Panc1 (cell line): ENCODE data around the gene FSTL5. TPM values are rescaled to one million over a fixed set of nuclear protein-coding genes. Genes with fewer than 3 reads are reported as not detected.

Source experiments
- ATAC-seq: fragments of 200-7000 bp; cut with Tn5 transposase; 2 replicates; pipeline ENCODE4 v1.9.1; 2020; ENCODE audit warnings: mild to moderate bottlenecking, moderate library complexity
- BruUV-seq: library from RNA; stranded (reverse); fragments of 400-500 nt; replicated peaks from 2 replicates; lab custom pipeline; 2021; lab: Mats Ljungman, UMichigan
- CTCF ChIA-PET: fragments of 300-600 bp; sonication (Branson Sonifier 250); formaldehyde crosslinking; loops from one replicate; lab custom pipeline; 2022; ENCODE audit warnings: antibody characterized with exemption; lab: Charles Lee
- POLR2A ChIA-PET: fragments of 300-600 bp; sonication (Branson Sonifier 250); formaldehyde crosslinking; loops from one replicate; lab custom pipeline; 2022; ENCODE audit warnings: antibody characterized with exemption; lab: Charles Lee
- DNase-seq: peaks from one replicate; pipeline ENCODE4 v3.0.0-alpha.2; 2010; ENCODE audit warnings: low read depth, low spot score
- H3K27ac ChIP-seq: 2 replicates; pipeline ENCODE4 v1.5.1; 2011; ENCODE audit warnings: mild to moderate bottlenecking, low read length, inconsistent platforms
- H3K27me3 ChIP-seq: fragments of 200-500 bp; sonication (Bioruptor generic); 2 replicates; pipeline ENCODE4 v1.6.0; 2014; ENCODE audit warnings: low read length, inconsistent platforms; ENCODE audit not compliant: control insufficient read depth, insufficient read depth
- H3K36me3 ChIP-seq: fragments of 200-500 bp; sonication (Bioruptor generic); 2 replicates; pipeline ENCODE4 v1.5.1; 2014; ENCODE audit warnings: inconsistent platforms, mild to moderate bottlenecking, low read length, moderate library complexity; ENCODE audit not compliant: control insufficient read depth, insufficient read depth
- H3K4me1 ChIP-seq: 2 replicates; pipeline ENCODE4 v1.5.1; 2011; ENCODE audit warnings: inconsistent platforms, mild to moderate bottlenecking, low read length, moderate library complexity; ENCODE audit not compliant: control insufficient read depth, insufficient read depth
- H3K4me3 ChIP-seq, 2 experiments: 2 replicates each; pipeline ENCODE4 v1.5.1; 2011 to 2012; ENCODE audit warnings: low read depth in 2 of 2, low read length in 2 of 2, mild to moderate bottlenecking in 2 of 2, inconsistent platforms in 1 of 2, moderate library complexity in 1 of 2
- H3K9me3 ChIP-seq: fragments of 200-500 bp; sonication (Bioruptor generic); 2 replicates; pipeline ENCODE4 v1.5.1; 2014; ENCODE audit warnings: low read depth, mild to moderate bottlenecking, inconsistent platforms, low read length, moderate library complexity; ENCODE audit not compliant: control insufficient read depth, insufficient read depth
- POLR2AphosphoS5 ChIP-seq: IDR thresholded peaks from 2 replicates; pipeline ENCODE4 v1.6.1; 2012; ENCODE audit warnings: mild to moderate bottlenecking, low read depth, low read length, moderate library complexity
- SIN3A ChIP-seq: IDR thresholded peaks from 2 replicates; pipeline ENCODE4 v1.6.1; 2012; ENCODE audit warnings: low read depth, mild to moderate bottlenecking, low read length, moderate library complexity, borderline replicate concordance; ENCODE audit not compliant: insufficient read depth
- TCF7L2 ChIP-seq: IDR thresholded peaks from 2 replicates; pipeline ENCODE4 v1.6.1; 2011; ENCODE audit warnings: mild to moderate bottlenecking, low read depth, low read length, inconsistent platforms
- in situ Hi-C: cut with HindIII; loops from 2 replicates; pipeline ENCODE4 v1.10.0; 2016; ENCODE audit warnings: low sequenced_read_pairs, low pct_unique_long_range_greater_than_20kb
- intact Hi-C: fragments of 100-400 bp; cut with micrococcal nuclease; formaldehyde crosslinking; loops from one replicate; pipeline ENCODE4 v1.10.0; 2022; ENCODE audit not compliant: unreplicated experiment
- total RNA-seq: library from RNA; stranded (reverse); gene quantifications from one replicate; pipeline ENCODE4 v1.2.1, GENCODE V29; 2021; ENCODE audit not compliant: unreplicated experiment
- TF ChIP-seq, protein P1 (sequence below), 2 experiments: IDR thresholded peaks; 2 replicates each; pipeline ENCODE4 v1.6.1; 2011 to 2012; ENCODE audit warnings: low read depth in 2 of 2, control low read depth in 1 of 2, low read length in 1 of 2, mild to moderate bottlenecking in 1 of 2, moderate library complexity in 1 of 2; ENCODE audit not compliant: insufficient read depth in 1 of 2
- TF ChIP-seq, protein P2 (sequence below): fragments of 450-650 bp; IDR thresholded peaks from 2 replicates; pipeline ENCODE4 v1.5.1; 2017; ENCODE audit warnings: mild to moderate bottlenecking

FSTL5 gene
- total RNA-seq, 1 experiment from 2014 or later = 0.67 TPM

DNA sequence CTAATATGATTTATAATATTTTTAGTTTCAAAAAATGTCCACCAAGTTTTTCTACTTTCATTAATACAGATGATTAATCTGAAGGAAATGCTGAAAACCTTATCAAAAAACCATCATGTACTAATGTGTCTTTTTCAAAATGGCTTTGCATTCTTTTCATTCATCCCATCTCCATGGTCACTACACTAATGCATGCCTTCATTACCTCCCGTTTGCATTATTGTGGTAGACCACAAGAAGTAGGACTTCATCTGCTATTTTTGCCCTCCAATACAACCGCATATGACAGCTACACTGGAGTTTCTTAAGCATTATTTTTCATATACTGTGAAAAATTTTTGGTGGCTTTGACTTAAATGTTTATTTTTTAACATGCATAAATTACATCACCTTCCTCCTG, 37.9 kb upstream of the FSTL5 start:
- POLR2A ChIA-PET = no interaction called here
- Histone ChIP-seq H3K27ac (no peak overlapping the region), H3K4me3 (no peak overlapping the region), H3K4me1 (no peaks in the 10 kb centered on the region), H3K36me3 (no peaks in the 10 kb centered on the region), H3K9me3 (no peaks in the 10 kb centered on the region), H3K27me3 (no peaks in the 10 kb centered on the region)
- intact Hi-C loops (no loop called here), in situ Hi-C loops (no loop called here)
- no peak for ATAC-seq
- no TSS peak for BruUV-seq
- DNase-seq = no peak
- TF ChIP-seq POLR2AphosphoS5 (no peak), TCF7L2 (no peak), SIN3A (no peak)
- TF ChIP-seq, protein P1, sequence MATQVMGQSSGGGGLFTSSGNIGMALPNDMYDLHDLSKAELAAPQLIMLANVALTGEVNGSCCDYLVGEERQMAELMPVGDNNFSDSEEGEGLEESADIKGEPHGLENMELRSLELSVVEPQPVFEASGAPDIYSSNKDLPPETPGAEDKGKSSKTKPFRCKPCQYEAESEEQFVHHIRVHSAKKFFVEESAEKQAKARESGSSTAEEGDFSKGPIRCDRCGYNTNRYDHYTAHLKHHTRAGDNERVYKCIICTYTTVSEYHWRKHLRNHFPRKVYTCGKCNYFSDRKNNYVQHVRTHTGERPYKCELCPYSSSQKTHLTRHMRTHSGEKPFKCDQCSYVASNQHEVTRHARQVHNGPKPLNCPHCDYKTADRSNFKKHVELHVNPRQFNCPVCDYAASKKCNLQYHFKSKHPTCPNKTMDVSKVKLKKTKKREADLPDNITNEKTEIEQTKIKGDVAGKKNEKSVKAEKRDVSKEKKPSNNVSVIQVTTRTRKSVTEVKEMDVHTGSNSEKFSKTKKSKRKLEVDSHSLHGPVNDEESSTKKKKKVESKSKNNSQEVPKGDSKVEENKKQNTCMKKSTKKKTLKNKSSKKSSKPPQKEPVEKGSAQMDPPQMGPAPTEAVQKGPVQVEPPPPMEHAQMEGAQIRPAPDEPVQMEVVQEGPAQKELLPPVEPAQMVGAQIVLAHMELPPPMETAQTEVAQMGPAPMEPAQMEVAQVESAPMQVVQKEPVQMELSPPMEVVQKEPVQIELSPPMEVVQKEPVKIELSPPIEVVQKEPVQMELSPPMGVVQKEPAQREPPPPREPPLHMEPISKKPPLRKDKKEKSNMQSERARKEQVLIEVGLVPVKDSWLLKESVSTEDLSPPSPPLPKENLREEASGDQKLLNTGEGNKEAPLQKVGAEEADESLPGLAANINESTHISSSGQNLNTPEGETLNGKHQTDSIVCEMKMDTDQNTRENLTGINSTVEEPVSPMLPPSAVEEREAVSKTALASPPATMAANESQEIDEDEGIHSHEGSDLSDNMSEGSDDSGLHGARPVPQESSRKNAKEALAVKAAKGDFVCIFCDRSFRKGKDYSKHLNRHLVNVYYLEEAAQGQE (IDR thresholded peaks at IDR 0.05; ENCODE audit: insufficient read depth in 1 of 2, low read depth in 2 of 2, low read length in 1 of 2) = no peak
- TF ChIP-seq, protein P2, sequence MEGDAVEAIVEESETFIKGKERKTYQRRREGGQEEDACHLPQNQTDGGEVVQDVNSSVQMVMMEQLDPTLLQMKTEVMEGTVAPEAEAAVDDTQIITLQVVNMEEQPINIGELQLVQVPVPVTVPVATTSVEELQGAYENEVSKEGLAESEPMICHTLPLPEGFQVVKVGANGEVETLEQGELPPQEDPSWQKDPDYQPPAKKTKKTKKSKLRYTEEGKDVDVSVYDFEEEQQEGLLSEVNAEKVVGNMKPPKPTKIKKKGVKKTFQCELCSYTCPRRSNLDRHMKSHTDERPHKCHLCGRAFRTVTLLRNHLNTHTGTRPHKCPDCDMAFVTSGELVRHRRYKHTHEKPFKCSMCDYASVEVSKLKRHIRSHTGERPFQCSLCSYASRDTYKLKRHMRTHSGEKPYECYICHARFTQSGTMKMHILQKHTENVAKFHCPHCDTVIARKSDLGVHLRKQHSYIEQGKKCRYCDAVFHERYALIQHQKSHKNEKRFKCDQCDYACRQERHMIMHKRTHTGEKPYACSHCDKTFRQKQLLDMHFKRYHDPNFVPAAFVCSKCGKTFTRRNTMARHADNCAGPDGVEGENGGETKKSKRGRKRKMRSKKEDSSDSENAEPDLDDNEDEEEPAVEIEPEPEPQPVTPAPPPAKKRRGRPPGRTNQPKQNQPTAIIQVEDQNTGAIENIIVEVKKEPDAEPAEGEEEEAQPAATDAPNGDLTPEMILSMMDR = no peak
- CTCF ChIA-PET = no interaction called here

DNA sequence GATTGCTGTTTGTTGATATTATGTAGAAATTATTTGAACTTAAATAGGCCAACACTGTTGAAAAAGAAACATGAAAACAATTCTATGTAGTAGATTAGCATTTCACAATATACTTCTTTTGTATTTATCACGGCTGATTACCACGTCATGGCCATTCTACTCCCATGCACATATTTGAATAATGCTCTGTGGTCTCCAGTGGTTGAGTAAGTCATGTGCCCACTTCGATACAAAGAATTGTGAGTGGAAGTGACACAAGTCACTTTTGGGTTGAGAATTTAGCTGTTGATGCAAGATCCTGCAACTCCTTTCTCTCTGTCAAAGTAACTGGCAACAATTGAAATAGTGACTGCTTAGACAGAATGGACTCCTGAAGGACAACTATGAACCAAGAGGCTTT, 6.7 kb upstream of the FSTL5 start:
- Histone ChIP-seq H3K27ac (no peak overlapping the region), H3K36me3 (no peaks in the 10 kb centered on the region), H3K4me3 (no peak overlapping the region), H3K9me3 (no peaks in the 10 kb centered on the region), H3K27me3 (no peaks in the 10 kb centered on the region), H3K4me1 (no peaks in the 10 kb centered on the region)
- DNase-seq (no peak), ATAC-seq (no peak)
- ChIA-PET CTCF (no interaction called here), POLR2A (no interaction called here)
- intact Hi-C loops (no loop called here), in situ Hi-C loops (no loop called here)
- no TSS peak for BruUV-seq
- no peak for TF ChIP-seq POLR2AphosphoS5
- TF ChIP-seq, protein P1 (IDR thresholded peaks at IDR 0.05; ENCODE audit: insufficient read depth in 1 of 2, low read depth in 2 of 2, low read length in 1 of 2) = no peak
- TF ChIP-seq, protein P2 = no peak
- no peak for TF ChIP-seq TCF7L2
- TF ChIP-seq SIN3A = no peak
